HTERT RPE-1 (cell line): ENCODE data around the gene HIPK2.

Experiments
- in situ Hi-C: fragments of 300-500 bp; cut with MboI; formaldehyde crosslinking; loops from 4 replicates; pipeline ENCODE4 v1.14.3; 2020; ENCODE audit warnings: low sequenced_read_pairs

HIPK2 gene

DNA sequence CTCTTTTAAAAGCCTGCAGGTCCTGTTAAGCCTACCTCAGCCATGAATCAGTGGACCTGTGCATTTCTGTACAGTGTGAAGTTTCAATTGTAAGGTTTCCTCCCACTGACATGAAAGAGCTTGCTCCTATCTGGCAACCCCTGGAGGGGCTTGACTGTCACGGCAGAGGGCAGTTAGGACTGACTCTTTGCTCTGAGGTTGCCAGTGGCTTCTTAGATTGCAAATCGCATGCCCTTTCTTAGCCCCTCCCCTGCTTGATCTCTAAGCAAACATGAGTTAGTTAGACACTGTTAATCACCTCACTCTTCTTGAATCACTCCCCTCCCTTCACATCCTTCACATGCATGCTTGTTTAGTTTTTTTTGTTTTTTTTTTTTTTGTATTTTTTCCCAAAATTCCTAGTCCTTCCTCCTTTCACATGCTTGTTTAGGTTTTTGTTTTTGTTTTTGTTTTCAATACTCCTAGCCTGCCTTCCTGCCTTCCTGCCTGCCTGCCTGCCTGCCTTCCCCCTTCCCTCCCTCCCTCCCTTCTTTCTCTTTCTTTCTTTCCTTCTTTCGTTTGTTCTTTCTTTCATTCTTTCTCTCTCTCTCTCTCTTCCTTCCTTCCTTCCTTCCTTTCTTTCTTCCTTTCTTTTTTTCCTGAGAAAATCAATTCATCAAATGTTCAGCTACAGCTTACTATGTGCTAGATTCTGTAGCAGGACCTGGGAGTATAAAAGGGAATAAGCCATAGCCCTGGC lies 6.0 kb upstream of the HIPK2 start:
- in situ Hi-C loops = no loop called here

DNA sequence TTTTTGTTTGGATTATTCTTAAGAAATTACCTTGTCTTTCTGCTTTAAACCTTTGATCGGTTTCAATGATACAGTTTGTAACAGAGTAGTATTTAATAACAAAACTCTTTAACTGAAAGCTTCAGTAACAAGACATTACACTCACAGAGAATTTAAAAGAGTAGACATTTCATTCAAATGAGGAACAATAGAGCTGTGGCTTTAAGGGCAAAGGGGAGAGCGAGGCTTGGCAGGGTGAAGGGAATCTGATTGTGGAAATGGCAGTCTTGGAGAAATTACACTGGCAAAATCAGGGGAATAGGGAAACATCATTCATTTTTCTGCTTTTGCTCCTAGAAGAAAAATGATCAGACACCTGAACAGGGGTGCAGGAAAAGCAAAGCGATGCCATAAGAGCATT lies 5.1 kb upstream of the HIPK2 start:
- in situ Hi-C loops = no loop called here

DNA sequence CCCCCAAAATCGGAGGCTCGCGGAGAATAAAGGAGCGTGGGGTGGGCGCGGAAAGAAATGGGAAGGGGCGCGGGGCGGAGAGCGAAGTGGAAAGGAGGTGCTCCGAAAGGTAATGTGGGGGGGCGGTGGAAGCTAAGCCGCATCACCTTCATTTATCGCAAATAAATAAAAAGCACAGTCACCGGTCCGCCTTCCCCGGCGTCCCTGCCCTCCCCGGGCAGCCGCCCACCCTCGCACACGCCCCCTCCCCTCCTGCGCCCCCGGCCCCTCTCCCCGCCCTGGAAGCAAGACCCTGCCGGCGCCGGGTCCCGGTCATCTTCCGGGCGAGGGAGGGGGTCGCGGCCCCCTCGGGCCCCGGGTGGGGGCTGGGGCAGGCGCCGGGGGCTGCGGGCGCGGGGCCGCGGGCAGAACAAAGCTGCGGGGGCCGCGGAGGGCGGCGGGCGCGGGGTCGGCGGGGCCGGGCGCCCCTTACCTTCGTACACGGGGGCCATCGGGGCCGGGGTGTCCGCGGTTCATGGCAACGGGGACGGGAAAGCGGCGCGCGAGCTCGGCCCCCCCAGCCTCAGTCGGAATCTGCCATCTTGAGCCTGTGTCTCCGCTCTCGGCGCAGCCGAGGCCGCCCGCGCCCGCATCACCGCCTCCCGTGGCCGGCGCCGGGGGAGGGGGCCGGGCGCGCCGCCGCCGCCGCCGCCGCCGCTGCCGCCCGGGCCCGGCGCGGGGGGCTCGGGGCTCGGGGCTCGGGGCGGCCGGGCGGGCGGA lies 486 bp downstream of the HIPK2 start:
- in situ Hi-C loops = no loop called here

DNA sequence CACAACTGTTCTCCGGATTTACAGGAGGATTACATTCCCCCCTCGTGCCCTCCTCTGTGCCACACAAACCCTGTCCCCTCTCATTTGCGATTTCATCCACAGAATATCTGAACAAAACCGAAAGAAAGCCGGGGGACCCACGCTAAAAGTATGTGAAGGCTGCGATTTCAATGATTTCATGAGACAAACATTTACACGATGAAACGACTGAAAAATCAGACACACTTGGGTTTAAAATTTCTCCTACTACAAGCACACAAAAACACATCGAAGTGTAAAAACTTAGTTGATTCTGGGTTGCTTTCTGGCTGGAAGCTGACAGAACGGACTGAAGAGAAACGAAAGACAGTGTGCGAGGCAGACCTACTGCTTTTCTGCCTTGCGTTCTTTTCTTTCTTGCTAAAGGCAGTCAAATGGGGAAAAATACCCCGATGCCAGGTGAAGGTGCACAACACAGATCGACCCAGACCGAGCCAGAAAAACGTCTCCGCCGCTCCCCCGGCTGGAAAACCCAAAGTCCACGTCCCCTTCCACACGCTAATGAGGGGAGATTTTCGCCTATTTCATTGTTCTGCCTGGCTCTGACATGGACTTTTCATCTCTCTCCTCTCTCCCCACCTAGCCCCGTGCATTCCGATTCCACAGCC lies 1.2 kb downstream of the HIPK2 start:
- in situ Hi-C loops = no loop called here

DNA sequence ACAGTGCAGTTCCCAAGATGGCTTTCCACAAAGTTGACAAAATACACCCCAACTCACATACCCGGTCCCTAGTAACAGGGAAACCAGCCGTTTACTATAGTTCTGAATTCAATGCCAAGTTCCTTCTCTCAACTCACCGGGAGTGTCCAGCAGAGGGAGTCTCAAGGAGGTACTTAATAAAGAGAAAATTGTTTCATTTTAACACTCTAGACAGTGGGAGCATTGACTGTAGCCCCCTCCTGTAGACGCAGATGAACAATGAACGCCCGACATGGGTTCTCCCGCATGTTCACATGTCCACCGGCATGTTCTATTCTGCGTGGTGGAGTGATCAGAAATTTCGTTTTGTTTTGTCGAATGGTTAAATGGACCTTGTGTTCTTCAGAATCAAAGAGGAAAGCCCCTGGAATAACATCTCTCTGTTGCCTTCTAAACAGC lies 1.9 kb downstream of the HIPK2 start:
- in situ Hi-C loops = no loop called here

DNA sequence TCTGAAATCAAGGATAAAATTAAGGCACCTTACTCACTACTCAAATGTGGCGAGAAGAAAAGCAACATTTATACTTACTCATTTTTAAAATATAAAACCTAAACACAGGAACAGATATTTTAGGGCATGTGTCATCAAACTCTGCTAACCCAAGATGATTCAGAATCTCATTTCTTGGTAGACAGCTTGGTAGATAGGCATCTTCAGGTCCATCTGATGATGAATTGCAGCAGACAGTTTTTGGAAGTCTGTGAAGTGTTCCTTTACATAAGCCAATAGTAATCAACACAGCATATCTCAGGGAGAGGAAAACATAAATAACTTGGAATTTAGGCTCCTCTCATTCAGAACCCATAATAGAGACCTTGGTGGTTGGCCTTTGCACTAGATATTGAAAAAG lies 3.4 kb downstream of the HIPK2 start:
- in situ Hi-C loops = no loop called here

DNA sequence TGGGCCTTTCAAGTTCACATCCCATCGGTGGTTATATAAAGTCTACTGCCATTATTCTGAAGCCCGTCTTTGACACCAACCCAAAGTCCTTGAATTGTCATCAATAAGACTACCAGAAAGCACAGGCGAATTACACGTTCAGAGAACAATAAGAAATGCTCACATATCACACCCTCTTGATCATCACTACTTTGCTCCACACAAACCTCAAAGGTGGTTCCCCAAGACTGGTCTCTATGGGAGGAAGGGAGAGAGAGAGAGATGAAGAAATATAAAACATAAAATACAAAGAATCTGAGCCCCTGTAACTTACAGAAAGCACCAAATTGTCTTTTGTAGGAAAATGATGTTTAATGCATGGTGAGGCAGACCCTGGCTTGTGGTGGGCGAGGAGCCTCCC lies 4.4 kb downstream of the HIPK2 start:
- in situ Hi-C loops = no loop called here

DNA sequence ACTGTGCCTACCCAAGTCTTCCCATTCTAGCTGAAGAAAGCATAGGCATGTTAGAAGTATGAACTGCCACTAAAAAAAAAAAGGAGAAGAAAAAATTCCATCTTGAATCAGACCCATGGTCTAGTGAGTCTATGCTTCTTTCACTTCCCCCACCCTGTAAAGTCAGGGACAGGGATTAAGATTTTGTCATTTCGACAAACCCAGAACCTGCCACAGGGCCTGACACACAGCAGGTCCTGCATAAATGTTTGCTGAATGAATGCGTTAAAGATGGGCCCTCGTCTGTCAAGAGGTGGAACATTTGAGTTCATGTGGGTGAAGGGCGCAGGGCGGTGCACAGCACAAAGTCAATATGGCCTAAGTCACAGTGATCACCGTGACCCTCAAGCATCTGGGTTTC lies 4.9 kb downstream of the HIPK2 start:
- in situ Hi-C loops = no loop called here

DNA sequence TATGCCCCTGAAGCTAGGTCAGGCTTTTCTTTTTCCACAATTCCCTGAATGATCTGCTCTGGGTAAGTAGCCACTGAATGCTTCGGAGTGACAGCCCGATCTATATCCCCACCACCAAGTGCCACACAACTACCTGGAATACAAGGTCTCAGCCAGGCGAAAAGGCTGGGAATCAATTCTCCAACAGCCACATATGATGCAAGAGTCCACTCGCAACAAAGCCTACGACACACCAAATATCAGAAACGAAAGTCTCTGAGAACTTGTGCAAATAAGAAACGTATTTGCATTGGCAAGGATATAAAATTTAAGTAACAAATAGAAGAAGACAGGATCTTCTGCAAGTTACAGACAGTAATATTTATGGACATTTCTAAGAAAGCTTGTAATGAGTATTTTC lies 5.7 kb downstream of the HIPK2 start:
- in situ Hi-C loops = no loop called here

DNA sequence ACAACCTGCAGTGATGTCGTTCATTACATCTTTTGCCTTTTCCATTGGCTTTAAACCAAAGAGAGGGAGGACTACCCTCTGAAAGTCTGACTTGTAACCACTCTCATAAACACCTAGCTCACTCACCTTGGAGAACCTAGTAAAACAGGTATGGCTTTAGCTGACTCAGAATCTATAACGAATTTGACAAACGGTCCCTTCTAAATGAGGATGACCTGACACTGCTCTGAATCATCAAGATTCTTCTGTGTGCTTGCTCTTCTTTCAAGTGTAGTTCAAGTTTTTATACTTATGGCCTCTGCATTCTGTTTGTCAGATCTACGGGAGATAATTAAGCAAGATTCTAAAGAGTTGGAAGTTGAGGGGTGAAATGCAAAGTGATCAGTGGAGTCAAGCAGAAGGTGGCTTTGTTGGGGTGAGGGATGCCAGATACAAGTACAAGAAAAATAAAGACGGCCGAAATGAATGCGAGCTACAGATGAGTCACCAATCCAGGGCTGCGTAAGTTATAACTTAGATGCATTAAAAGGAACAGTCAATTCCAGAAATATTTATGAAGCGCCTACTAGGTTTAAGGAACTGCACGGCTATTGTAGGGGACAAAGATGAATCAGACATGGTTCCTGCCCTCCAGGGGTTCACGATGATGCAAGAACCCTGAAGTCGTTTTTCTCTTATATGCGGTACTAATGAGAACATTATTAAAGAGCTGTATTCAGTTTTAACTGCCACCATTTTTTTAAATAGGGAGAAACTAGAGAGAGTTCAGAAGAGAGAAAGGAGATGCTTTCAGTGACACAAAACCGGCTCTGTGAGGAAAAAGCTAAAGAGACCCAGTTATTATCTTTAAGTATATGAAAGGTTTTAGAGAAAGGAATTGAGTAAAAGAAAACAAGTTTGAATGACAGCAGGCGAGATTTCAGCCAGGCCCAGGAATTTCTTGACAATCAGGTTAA lies 6.5 kb downstream of the HIPK2 start:
- in situ Hi-C loops = no loop called here

DNA sequence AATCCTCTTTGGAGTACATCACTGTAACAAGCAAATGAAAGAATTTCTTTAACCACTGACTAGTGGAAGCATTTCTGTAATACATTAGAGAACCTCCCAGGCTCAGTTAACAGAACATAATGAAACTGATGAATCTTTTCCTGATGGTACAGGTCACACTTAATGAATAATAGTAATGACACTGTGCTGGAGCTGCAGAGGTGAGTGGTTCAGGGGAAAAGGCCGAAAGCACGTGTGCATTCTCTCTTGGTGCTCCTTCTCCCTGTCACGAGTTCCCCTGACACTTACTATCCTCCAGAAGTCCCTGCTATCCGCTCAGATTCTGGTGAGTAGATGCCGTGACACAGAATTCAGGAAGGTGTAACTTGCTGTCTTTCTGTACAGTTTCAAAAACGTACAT lies 8.0 kb downstream of the HIPK2 start:
- in situ Hi-C loops = no loop called here

DNA sequence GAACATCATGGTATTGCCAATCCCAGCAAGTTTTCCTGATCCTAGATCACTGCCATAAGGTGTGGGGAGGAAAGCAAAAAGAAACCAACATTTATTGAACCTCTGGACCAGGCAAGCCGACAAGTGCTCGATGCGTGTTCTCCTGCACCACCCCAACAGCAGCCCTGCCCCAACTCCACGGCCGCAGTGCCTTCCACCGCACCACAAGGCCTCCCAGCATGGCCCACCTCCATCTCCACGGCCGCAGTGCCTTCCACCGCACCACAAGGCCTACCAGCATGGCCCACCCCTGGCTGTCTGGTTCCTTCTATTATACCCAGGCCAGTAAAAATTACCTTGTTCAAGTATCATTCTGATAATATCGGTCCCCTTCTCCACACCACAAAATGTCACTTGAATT lies 8.7 kb downstream of the HIPK2 start:
- in situ Hi-C loops = no loop called here

DNA sequence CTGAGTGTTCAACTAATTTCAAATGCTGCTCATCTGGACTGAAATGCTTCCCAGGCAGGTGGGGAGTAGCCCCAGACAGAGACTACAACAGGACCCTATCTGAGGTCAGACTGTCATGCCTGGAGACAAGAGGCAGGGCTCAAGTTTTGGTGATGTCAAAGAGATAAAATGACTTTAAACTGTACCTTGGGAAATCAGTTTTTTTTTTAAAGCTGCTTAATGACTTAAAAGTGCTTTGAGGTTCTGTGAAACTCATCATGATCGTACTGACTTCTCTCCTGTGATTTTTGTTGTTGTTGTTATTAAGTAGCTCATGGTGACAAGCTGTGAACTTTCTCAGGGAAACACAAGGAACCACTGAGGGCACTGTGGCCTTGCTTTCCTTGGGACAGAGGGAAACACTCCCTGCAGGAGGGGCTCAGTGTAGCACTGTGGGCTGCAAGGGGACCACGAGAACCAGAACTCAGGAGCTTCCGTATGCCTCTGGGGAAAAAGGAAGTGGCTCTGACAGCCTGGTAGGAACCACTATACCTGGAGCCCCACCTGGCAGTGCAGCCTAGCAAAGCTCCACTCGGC lies 9.5 kb downstream of the HIPK2 start:
- in situ Hi-C loops = no loop called here

DNA sequence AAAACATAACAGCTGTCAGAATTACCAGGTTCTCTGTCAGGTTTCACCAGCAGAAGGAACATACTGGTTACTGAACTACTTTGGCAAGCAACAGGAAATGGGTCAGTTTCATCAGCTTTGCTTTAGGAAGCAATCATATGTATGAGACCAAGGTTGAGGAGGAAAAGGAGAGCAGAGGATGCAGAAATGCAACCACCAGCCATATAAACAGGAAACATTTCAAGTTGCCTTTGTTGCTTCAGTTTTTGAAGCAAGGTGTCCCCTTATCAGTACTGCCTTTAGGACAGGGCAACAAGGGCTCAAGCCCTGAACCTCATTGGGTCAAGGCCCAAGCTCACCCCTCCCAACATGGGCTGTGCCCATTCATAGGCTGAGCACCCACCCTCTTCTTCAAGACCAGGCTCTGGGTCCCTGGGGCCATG lies 10.2 kb downstream of the HIPK2 start:
- in situ Hi-C loops = no loop called here

DNA sequence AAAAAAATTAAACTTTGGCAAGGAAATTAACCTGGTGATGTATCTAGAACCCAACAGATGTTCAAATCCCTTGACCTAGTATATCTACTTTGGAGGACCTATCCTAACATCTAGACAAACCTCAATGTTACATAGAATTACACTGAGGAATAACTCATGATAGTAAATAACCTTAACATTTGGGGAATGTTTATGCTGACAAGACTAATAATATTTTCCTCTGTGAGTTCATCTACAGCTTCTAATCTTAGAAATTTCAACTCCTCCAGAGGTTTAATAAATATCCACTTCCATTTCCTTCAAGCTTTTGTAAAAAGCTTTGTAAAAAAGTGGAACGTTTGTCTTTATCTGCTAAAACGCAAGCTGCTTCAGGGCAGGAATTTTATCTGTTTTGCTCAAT lies 12.7 kb downstream of the HIPK2 start:
- in situ Hi-C loops = no loop called here

DNA sequence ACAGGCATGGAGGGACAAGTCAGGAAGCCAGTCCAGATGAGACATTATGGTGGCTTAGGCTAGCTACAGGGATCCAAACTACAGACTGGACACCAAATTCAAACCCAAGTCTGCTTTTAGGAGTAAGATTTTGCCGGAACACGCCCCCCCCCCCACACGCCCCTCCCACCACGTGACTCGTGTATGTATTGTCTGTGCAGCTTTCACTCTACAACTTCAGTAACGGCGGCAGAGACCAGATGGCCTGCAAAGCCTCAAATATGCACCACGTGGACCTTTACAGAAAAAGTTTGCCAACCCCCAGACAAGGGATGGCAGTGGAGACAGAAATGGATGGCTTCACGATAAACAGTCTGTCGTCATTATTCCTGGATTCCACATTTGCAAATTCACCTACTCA lies 14.5 kb downstream of the HIPK2 start:
- in situ Hi-C loops = no loop called here

DNA sequence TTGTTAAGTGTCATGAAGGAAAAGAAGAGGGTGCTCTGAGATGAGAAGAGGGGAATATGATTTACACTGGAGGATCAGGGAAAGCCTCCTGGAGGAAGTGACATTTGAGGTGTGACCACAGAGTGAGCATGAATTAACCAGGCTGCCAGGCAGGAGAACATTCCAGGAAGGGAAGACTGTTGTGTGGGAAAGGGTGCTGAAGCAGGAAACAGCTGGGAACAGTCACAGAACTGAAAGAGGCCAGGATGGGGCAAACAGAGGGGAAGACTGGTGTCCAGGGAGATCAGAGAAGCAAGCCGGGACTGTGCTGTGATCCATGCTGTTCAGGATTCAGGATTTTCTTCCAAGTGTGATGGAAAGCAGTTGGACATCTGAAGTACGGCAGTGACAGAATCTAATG lies 14.9 kb downstream of the HIPK2 start:
- in situ Hi-C loops = no loop called here

DNA sequence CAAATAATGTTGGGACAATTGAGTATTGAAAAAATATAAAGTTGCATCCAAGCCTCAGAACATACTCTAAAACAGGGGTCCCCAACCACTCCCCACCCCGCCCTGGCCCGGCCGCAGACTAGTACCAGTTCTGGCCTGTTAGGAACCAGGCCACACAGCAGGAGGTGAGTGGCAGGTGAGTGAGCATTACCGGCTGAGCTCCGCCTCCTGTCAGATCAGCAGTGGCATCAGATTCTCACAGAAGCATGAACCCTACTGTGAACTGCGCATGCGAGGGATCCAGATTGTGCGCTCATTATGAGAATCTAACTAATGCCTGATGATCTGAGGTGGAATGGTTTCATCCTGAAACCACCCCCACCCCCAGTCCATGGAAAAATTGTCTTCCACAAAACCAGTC lies 19.4 kb downstream of the HIPK2 start:
- in situ Hi-C loops = no loop called here

DNA sequence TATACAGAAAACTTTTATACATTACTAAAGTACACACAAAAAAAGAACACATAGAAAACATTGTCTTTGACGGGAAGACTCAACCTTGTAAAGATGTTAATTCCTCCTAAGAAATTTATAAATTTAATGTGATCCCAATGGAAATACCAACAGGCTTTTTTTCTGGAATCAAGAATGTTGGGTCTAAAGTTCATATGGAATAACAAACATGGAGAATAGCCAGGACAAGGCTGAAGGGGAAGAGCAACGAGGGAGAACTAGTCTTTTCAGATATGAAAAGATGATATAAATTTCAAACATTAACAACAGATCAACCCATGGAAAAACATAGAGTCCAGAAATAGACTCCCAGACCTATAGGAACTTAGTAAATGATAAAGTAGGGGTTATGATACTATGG lies 19.8 kb downstream of the HIPK2 start:
- in situ Hi-C loops = no loop called here

DNA sequence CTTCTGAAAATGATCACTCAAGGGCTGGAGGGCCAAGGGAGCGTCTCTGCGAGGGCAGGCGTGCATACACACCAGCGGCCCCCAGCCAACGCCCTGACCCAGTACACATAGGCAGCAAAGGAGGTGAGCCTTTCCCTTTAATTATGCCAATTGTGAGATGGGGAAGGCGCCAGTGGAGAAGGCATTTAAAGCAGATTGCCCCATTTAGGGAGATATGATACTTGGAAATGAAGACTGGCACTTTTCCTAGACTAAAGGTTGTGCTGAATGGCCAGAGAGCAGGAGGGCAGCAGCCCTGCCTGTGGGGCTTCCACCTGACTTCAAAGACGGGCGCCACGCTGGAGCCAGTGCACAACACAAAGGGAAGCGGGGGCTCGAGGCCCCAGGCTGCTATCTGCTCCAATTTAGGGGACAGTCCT lies 24.1 kb downstream of the HIPK2 start:
- in situ Hi-C loops = no loop called here
